22Rv1 (cell line): Measurements from ENCODE around the gene SNRNP48.

ENCODE experiments used
- CTCF ChIP-seq: fragments of 450-650 bp; IDR thresholded peaks from 2 replicates; pipeline ENCODE4 v1.5.1; 2017; ENCODE audit warnings: mild to moderate bottlenecking
- ZFX ChIP-seq: fragments of 450-650 bp; IDR thresholded peaks from 2 replicates; pipeline ENCODE4 v1.6.1; 2017; ENCODE audit warnings: antibody characterized with exemption, borderline replicate concordance

- TF ChIP-seq CTCF (no peak), ZFX (no peak)
Observed at GRCh38 chr6:7568021-7568420, 22.0 kb upstream of the SNRNP48 start.
